ENCODE results near the gene SETD5.

SETD5 gene

GRCh38 chr3:9512456-9513045 is 115.1 kb downstream of the SETD5 start:
- DNase-seq (ENCODE audit: extremely low read depth in 1 of 2, low read depth in 1 of 2): no peak

- DNase-seq (ENCODE audit: extremely low read depth in 1 of 2, low read depth in 1 of 2): no peak
These were observed 116.9 kb downstream of the SETD5 start for GRCh38 chr3:9514306-9514705.

- no peak for DNase-seq (ENCODE audit: extremely low read depth in 1 of 2, low read depth in 1 of 2)
These were observed 117.5 kb downstream of the SETD5 start for GRCh38 chr3:9514956-9515355.

GRCh38 chr3:9525078-9525477 is 127.7 kb downstream of the SETD5 start:
- DNase-seq (ENCODE audit: extremely low read depth in 1 of 2, low read depth in 1 of 2): no peak

Data from activated CD8-positive, alpha-beta memory T cell treated with anti-CD3 and anti-CD28 coated beads for 1 hour (primary cell).